ENCODE measurements around the gene SPOCD1. TPM values are rescaled to one million over a fixed set of nuclear protein-coding genes. Genes with fewer than 3 reads are reported as not detected.

Gene SPOCD1
- total RNA-seq, 2 donors from 2014 or later = 6.6 to 10.6 TPM

DNA sequence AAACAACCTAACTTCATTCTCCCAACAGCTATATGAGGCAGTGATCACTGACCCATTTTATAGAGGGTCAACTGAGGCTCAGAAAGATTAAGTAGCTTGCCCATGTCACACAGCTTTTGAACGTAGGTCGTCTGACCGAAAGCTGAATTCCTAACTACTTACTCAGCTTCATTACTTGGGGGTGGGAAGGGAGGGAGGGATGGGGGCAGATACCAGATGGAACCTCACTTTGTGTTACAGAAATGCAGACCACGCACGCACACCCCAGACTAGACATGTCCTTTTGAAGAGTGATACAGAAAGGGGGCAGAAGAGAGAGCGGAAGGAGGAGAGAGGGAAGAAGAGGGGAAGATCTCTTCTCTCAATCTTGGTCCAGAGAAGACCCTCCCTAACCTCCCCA lies 53.9 kb downstream of the SPOCD1 start:
- H3K4me3 ChIP-seq = no peak overlapping the region
- H3K4me1 ChIP-seq (ENCODE audit: control insufficient read depth in 1 of 2, low read depth in 2 of 2) = peaks cover 23 to 42% of the 10 kb centered on the region in 2 donors
- TF ChIP-seq CTCF (IDR thresholded peaks at IDR 0.05) = no peak
- ATAC-seq (ENCODE audit: insufficient number of reproducible peaks, low FRiP score, low read depth) = no peak
- H3K36me3 ChIP-seq = no peaks in the 10 kb centered on the region
- no peaks in the 10 kb centered on the region for H3K27me3 ChIP-seq (replicated peaks; ENCODE audit: insufficient read depth)
- no peak overlapping the region for H3K27ac ChIP-seq
- no peak for DNase-seq (ENCODE audit: low spot score)
- no peaks in the 10 kb centered on the region for H3K9me3 ChIP-seq

DNA sequence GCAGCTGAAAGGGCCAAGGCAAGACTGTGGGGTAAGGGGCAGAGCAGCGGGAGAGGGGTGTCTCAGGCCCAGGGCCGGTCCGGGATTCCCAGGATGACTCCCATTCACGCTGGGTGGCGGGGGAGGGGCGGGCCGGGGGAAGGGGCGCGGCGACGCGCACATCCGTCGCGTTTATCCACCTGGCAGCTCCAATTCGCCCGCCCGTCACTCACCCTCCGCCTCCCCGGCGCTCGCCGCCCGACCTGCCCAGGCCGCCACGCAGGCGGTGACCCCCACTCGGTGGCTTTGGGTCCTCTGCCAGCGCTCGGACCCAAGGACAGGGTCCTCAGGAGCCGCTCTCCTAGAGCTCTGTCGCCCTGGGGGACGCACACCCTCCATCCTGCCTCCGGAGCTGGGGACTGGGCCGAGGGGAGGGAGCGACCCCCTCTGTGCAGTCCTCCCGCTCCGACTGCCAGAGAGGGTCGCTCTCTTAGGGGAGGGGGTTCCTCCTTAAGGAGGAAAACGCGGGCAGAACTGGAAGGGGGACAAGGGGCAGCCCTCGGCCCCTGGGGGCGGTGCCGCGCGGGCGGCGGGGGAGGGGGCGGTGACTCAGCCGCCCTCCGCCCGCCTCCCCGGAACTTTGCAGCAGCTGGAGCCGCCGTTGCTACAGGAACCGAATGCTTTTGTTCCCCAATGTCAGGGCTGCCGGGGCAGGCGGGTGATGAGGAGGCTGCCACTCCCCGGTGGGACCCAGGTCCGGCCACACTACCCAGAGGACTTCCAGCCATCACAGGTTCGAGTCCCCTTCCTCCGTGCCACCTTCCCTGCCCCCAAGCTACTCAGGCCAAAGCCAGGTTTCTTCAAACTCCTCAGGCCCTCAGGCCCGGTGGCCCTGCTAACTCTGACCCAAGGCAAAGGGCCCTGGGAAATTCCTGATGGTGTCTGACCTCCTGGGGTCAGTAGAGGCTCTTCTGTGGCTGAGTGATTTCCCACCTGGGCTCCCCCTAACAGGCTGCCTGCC lies 55.1 kb downstream of the SPOCD1 start:
- H3K36me3 ChIP-seq = no peaks in the 10 kb centered on the region
- ATAC-seq (ENCODE audit: insufficient number of reproducible peaks, low FRiP score, low read depth) (peak; percentile 49), DNase-seq (ENCODE audit: low spot score) (peak; percentile 33)
- no peak for TF ChIP-seq CTCF (IDR thresholded peaks at IDR 0.05)
- H3K4me3 ChIP-seq = peak overlapping the region; percentile 80
- H3K4me1 ChIP-seq (ENCODE audit: control insufficient read depth in 1 of 2, low read depth in 2 of 2) = peaks cover 23 to 42% of the 10 kb centered on the region in 2 donors
- no peaks in the 10 kb centered on the region for H3K9me3 ChIP-seq
- H3K27me3 ChIP-seq (replicated peaks; ENCODE audit: insufficient read depth) = no peaks in the 10 kb centered on the region
- peak overlapping the region in 1 of 2 donors; percentile 47 for H3K27ac ChIP-seq

GRCh38 chr1:31759298-31760023 lies 56.4 kb downstream of the SPOCD1 start:
- no peak for DNase-seq (ENCODE audit: low spot score)
- no peak for ATAC-seq (ENCODE audit: insufficient number of reproducible peaks, low FRiP score, low read depth)
- no peaks in the 10 kb centered on the region for H3K27me3 ChIP-seq (replicated peaks; ENCODE audit: insufficient read depth)
- peaks cover 20 to 50% of the 10 kb centered on the region in 2 donors for H3K4me1 ChIP-seq (ENCODE audit: control insufficient read depth in 1 of 2, low read depth in 2 of 2)
- H3K36me3 ChIP-seq = no peaks in the 10 kb centered on the region
- H3K9me3 ChIP-seq = no peaks in the 10 kb centered on the region
- no peak overlapping the region for H3K27ac ChIP-seq
- no peak overlapping the region for H3K4me3 ChIP-seq
- TF ChIP-seq CTCF (IDR thresholded peaks at IDR 0.05) = no peak

DNA sequence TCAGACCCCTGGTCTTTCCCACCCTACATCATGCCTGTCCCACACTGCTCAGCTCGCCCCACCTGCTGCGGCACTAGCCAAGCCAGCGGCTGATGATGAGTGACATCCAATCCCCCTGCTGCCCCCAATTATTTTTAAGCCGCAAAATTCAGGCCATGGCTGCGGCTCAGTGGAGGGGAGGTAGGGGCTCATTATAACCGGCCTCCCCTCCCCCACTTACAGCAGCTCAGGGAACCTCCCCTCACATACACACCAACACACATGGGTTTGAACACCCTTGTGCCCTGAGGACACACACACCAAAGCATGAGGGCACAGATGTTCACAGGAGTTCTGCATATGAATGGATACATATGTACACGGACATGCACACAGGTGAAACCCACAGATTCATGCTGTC lies 57.0 kb downstream of the SPOCD1 start:
- Histone ChIP-seq H3K4me3 (no peak overlapping the region), H3K9me3 (no peaks in the 10 kb centered on the region), H3K36me3 (no peaks in the 10 kb centered on the region), H3K4me1 (ENCODE audit: control insufficient read depth in 1 of 2, low read depth in 2 of 2) (peaks cover 22 to 54% of the 10 kb centered on the region in 2 donors), H3K27ac (no peak overlapping the region), H3K27me3 (replicated peaks; ENCODE audit: insufficient read depth) (no peaks in the 10 kb centered on the region)
- ATAC-seq (ENCODE audit: insufficient number of reproducible peaks, low FRiP score, low read depth) (no peak), DNase-seq (ENCODE audit: low spot score) (no peak)
- no peak for TF ChIP-seq CTCF (IDR thresholded peaks at IDR 0.05)

GRCh38 chr1:31757989-31758388 lies 57.8 kb downstream of the SPOCD1 start:
- no peaks in the 10 kb centered on the region for H3K27me3 ChIP-seq (replicated peaks; ENCODE audit: insufficient read depth)
- ATAC-seq (ENCODE audit: insufficient number of reproducible peaks, low FRiP score, low read depth) (no peak), DNase-seq (ENCODE audit: low spot score) (no peak)
- no peaks in the 10 kb centered on the region for H3K36me3 ChIP-seq
- no peak overlapping the region for H3K4me3 ChIP-seq
- no peak overlapping the region for H3K27ac ChIP-seq
- H3K9me3 ChIP-seq = no peaks in the 10 kb centered on the region
- TF ChIP-seq CTCF (IDR thresholded peaks at IDR 0.05) = no peak
- peaks cover 23 to 55% of the 10 kb centered on the region in 2 donors for H3K4me1 ChIP-seq (ENCODE audit: control insufficient read depth in 1 of 2, low read depth in 2 of 2)

Data from thoracic aorta (tissue), 2 donors.